ENCODE results near the gene ARL5A. TPM values are rescaled to one million over a fixed set of nuclear protein-coding genes. Genes with fewer than 3 reads are reported as not detected.

Gene ARL5A
- total RNA-seq, 1 donor from 2014 or later: 56.0 TPM

- no peak for TF ChIP-seq CTCF (conservative IDR thresholded peaks at IDR 0.05)
- Mint-ChIP-seq H3K27ac (no peak overlapping the region), H3K9me3 (no peaks in the 10 kb centered on the region), H3K27me3 (no peaks in the 10 kb centered on the region), H3K4me3 (no peak overlapping the region), H3K36me3 (no peaks in the 10 kb centered on the region), H3K4me1 (ENCODE audit: unreplicated experiment) (peaks cover 20% of the 10 kb centered on the region)
- no peak for DNase-seq (ENCODE audit: extremely low spot score, unreplicated experiment)
Measured at GRCh38 chr2:151753540-151753939, 74.7 kb downstream of the ARL5A start.

Other genes starting within 250 kb of the ARL5A start
- gene NEB, start 93.9 kb downstream of the ARL5A start, total RNA-seq (ENCODE audit: low replicate concordance): 1.6 and 5.0 TPM in 2 replicates